GM21423 (cell line): ENCODE results near the gene ZNF497.
A peak's percentile ranks its signal among the peaks of the same experiment; 100 is the strongest.
"Not testable (repeated sequence)": the region's sequence is repeated elsewhere in the genome, so short reads cannot be mapped to it uniquely, and the experiment has no call there.

ENCODE experiments used
- ATAC-seq: cut with Tn5 transposase; IDR thresholded peaks from one replicate; pipeline ENCODE4 v1.9.1; 2021; ENCODE audit warnings: mild to moderate bottlenecking, moderate library complexity; ENCODE audit not compliant: unreplicated experiment

ZNF497 gene

DNA sequence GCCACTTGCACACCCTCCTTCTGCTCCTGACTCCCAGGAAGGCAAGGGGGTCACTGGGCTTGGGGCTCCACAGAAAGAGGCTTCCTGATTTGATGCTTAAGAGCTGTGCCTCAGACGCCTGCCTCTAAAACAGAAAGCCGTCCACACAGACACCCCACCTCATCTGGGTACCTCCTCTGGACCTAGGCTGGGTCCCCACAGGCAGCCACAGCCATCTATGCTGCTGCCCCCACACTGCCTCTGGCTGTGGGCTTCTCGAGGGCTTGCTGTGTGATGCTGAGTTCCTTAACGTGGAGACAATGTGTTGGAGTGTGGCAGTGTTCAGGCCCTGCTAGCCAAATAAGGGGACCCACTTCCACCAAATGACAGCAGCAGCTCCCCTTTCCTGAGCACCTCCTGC lies 44.3 kb downstream of the ZNF497 start:
- ATAC-seq, result no peak

DNA sequence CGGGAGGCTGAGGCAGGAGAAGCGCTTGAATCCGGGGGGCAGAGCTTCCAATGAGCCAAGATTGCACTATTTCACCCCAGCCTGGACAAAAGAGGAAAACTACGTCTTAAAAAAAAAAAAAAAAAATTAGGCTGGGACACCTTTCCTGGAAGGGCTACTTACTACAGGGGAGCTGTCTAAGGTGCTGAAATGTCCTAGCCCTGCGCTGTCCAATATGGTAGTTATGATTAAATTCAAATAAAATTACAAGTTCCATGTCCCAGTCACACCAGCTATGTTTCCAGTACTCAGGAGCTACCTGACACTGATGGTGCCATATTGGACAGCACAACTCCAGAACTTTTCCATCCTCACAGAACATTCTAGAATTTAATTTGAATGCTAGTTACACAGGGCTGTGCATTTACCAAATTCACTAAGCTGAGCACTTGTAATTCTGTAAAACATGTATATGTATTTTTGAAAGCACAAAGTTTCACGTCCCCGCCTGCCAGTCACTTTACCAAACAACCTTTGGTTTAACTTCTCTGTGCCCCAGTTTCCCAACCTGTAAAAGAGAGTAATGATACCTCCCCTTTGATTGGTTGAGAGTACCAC lies 45.0 kb downstream of the ZNF497 start:
- ATAC-seq, result no peak

DNA sequence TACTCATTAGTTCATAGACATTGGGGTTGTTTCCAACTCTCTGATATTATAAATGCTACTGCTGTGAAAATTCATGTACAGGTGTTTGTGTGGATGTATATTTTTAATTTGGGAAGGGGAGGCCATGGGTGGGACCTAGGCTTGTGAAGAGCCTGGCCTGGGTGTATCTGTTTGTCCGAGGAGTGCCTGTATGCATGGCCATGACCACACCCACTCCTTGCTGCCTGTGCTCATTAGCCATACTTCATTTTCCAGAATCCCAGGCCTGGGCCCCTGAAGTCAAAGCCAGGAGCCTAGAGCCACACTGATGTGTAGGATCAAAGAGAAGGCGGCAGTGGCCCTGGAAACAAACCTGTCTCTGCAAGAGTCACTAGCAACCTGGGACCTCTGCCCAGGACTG lies 47.0 kb downstream of the ZNF497 start:
- no peak for ATAC-seq

DNA sequence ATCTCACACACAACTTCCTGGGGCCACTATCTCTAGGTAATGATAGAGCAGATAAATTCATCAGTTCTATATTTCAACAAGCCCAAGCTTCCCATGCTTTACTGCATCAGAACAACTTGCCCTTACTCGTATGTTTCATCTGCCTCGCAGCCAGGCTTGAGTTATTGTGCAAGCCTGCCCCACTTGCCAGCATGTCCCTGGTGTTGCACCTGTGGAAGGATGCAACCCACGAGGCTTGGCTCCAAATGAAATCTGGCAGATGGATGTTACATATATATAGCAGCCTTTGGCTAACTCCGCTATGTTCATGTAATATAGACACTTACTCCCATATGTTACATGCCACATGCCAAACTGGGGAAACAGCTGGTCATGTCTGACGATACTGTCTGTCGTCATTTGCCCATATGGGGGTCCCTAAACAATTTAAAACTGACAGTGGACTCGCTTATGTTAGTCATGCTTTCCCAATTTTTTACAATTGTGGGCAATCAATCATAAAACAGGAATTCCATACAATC lies 51.1 kb downstream of the ZNF497 start:
- ATAC-seq, result no peak

DNA sequence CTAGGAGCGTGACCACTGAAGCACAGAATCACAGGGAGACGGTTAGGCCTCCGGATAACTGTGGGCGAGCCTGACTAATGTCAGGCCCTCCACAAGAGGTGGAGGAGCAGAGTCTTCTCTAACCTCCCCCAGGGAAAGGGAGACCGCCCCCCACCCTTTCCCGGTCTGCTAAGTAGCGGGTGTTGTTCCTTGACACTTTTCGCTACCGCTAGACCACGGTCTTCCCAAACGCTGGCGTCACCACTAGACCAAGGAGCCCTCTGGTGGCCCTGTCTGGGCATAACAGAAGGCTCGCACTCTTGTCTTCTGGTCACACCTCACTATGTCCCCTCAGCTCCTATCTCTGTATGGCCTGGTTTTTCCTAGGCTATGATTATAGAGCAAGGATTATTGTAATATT lies 51.9 kb downstream of the ZNF497 start:
- ATAC-seq, result not testable (repeated sequence)

DNA sequence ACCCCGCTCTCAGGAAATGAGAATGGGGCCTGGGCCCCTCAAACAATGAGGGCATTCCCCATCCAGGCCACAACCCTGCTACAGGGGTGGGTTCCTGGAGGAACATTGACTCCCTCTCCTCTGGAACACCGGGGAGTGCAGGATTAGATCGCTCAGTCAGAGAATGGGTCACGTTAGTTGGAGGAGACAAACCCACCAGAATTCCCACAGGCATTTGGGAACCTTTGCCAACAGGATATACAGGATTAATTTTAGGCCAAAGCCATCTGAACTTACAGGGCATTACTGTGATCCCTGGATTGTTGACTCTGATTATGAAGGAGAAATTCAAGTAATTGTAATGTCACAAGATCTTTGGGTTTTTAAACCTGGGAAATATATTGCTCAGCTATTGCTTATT lies 54.8 kb downstream of the ZNF497 start:
- no peak for ATAC-seq

DNA sequence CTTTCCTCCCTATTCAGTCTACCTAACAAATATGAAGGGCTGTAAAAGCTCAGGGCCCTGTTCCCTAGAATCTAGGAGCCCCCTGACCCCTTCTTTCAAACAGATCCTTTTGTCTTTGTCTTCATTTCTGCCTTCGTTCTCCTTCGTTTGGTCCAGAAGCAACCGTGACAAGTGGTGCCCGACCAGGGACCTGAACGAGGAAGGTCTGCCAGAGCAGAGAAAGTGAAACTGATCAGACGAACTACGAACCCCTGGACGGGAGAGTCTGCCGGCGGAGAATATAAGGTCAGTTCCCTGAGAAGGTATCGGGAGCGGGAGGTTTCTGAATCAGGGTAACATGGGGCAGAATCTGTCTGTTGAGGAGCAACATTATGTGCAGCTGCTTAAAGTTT lies 56.6 kb downstream of the ZNF497 start:
- no peak for ATAC-seq

DNA sequence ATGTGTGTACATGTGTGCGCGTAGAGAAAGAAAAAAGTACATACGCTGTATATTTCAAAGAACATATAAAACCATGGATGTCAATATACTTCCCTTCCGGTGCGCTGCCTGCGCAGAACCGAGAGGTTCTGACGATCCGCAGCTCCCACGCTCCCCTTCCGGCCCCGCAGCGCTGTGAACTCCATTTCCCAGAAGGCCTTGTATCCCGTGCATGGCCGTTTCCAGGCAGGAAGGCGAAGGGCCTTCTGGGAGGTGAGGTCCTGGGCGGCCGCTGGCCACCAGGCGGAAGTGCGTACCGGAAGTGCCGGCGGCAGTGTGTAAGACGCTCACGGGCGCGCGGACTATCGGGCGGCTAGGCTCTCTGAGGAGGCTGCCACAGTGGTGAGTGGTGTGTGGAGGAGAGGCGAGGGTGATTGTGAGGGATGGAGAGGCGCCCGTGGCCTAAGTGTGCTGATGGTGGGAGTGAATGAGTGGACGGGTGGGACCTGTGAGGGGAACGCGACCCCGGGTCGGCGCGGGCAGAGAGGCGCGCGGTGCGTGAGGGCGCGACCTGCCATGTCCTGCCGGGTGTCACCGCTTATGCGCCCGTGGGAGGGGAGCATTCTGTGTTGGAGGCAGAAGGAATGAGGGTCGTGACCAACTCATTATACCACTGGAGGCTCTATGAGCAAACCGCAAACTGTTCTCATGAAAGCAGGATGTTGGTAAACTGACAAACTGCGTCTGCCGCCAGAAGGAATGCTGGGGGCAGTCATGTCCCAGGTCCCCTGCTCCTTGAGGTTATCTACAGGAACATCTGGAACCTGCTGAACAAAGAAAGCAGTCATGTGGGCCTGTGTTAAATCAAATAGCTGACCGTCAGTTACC lies 57.3 kb downstream of the ZNF497 start, which contains the start of gene ERVK3-1:
ERVK3-1 (plus strand) TSS at position 313 of the 867 bp plus-strand sequence. CDS start 6,792 bp downstream, outside the sequence.
- peak; percentile 97 for ATAC-seq

DNA sequence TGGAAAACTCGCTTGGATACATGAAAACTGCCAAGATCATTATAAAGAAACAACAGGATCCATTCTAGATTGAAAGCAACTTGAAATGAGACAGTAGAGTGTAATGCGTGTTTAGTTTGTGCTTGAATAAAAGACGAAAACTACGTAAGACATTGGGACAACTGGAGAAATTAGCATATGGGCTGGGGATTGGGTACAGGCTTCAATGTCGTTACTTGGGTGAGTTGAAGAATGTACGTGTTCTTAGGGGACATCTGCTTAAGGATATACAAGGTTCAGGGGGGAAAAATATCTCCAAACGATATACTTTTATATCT lies 57.8 kb downstream of the ZNF497 start:
- no peak for ATAC-seq
